HepG2 (cell line): ENCODE data around the gene RNF123. TPM values are rescaled to one million over a fixed set of nuclear protein-coding genes. Genes with fewer than 3 reads are reported as not detected.

Source experiments
- DMAP1 ChIP-seq: IDR thresholded peaks from 2 replicates; pipeline ENCODE4 v1.6.1; 2016
- GTF3A ChIP-seq: sonication (generic); formaldehyde crosslinking; conservative IDR thresholded peaks from 2 replicates; pipeline ENCODE4 v1.4.0; 2020; ENCODE audit warnings: mild to moderate bottlenecking, missing genetic modification reagents
- KDM3A ChIP-seq: IDR thresholded peaks from 2 replicates; pipeline ENCODE4 v1.6.1; 2018; ENCODE audit warnings: low read depth, missing compliant biosample characterization
- MAF1 ChIP-seq: sonication (generic); formaldehyde crosslinking; IDR thresholded peaks from 2 replicates; pipeline ENCODE4 v1.5.0; 2020; ENCODE audit warnings: missing genetic modification reagents, borderline replicate concordance
- MEIS1 ChIP-seq: sonication (generic); formaldehyde crosslinking; IDR thresholded peaks from 2 replicates; pipeline ENCODE4 v1.9.0; 2021; ENCODE audit warnings: mild to moderate bottlenecking, missing genetic modification reagents, moderate library complexity, borderline replicate concordance
- MIER2 ChIP-seq: IDR thresholded peaks from 2 replicates; pipeline ENCODE4 v1.6.1; 2016; ENCODE audit warnings: missing biosample characterization, missing genetic modification reagents
- REXO4 ChIP-seq: sonication (generic); formaldehyde crosslinking; IDR thresholded peaks from 2 replicates; pipeline ENCODE4 v1.8.0; 2022; ENCODE audit warnings: missing genetic modification reagents, mild to moderate bottlenecking, borderline replicate concordance
- SRF ChIP-seq: IDR thresholded peaks from 2 replicates; pipeline ENCODE4 v1.6.1; 2011; ENCODE audit warnings: mild to moderate bottlenecking, low read depth, low read length, moderate library complexity
- ZBTB7A ChIP-seq: sonication (generic); formaldehyde crosslinking; IDR thresholded peaks from 2 replicates; pipeline ENCODE4 v1.8.0; 2022; ENCODE audit warnings: mild to moderate bottlenecking, missing genetic modification reagents
- ZFP36L1 ChIP-seq: sonication (generic); formaldehyde crosslinking; IDR thresholded peaks from 2 replicates; pipeline ENCODE4 v1.8.0; 2022; ENCODE audit warnings: mild to moderate bottlenecking, missing genetic modification reagents, moderate library complexity
- ZNF10 ChIP-seq: sonication (generic); formaldehyde crosslinking; IDR thresholded peaks from 2 replicates; pipeline ENCODE4 v1.4.0; 2020; ENCODE audit warnings: mild to moderate bottlenecking, low read depth, missing genetic modification reagents, borderline replicate concordance
- polyA plus RNA-seq, 8 experiments: library from polyadenylated mRNA; depleted of rRNA in 3 of 8; stranded (reverse) in 7 of 8; unstranded in 1 of 8; fragments of >200 nt; fragmentation: Illumina TruSeq in 4 of 8; extraction: Trizol in 4 of 8; gene quantifications; 2 replicates each; pipeline versions ENCODE4 v1.2.1 to v1.2.3, GENCODE V29; 2011 to 2016; ENCODE audit warnings: low read depth in 4 of 8, missing spikeins in 1 of 8, mixed read lengths in 1 of 8; ENCODE audit not compliant: insufficient read depth in 1 of 8
- total RNA-seq, 5 experiments: library from RNA; depleted of rRNA; stranded (reverse); fragments of >200 nt; fragmentation: Illumina TruSeq; extraction: Trizol; gene quantifications; 2 replicates each; pipeline ENCODE4 v1.2.3, GENCODE V29; 2016; ENCODE audit warnings: low read depth in 1 of 5
- TF ChIP-seq, protein P1 (sequence below): sonication (generic); formaldehyde crosslinking; IDR thresholded peaks from 2 replicates; pipeline ENCODE4 v1.4.0; 2020; ENCODE audit warnings: missing genetic modification reagents, borderline replicate concordance
- TF ChIP-seq, protein P2 (sequence below): IDR thresholded peaks from 2 replicates; pipeline ENCODE4 v1.6.1; 2016; ENCODE audit warnings: missing biosample characterization, missing genetic modification reagents, low read depth
- TF ChIP-seq, protein P3 (sequence below): sonication (generic); formaldehyde crosslinking; IDR thresholded peaks from 2 replicates; pipeline ENCODE4 v1.9.0; 2021; ENCODE audit warnings: missing genetic modification reagents, borderline replicate concordance
- TF ChIP-seq, protein P4 (sequence below): sonication (generic); formaldehyde crosslinking; IDR thresholded peaks from 2 replicates; pipeline ENCODE4 v1.8.1; 2022; ENCODE audit warnings: low read depth, mild to moderate bottlenecking, missing genetic modification reagents
- TF ChIP-seq, protein P5 (sequence below): IDR thresholded peaks from 2 replicates; pipeline ENCODE4 v1.6.1; 2012; ENCODE audit warnings: low read length, improper control_type of control experiment

The RNF123 gene
- total and polyA plus RNA-seq, 2 of the 13 experiments (the other 11 are each of a cell fraction or from before 2014, with no cell fraction given), result 29.9 to 82.2 TPM

DNA sequence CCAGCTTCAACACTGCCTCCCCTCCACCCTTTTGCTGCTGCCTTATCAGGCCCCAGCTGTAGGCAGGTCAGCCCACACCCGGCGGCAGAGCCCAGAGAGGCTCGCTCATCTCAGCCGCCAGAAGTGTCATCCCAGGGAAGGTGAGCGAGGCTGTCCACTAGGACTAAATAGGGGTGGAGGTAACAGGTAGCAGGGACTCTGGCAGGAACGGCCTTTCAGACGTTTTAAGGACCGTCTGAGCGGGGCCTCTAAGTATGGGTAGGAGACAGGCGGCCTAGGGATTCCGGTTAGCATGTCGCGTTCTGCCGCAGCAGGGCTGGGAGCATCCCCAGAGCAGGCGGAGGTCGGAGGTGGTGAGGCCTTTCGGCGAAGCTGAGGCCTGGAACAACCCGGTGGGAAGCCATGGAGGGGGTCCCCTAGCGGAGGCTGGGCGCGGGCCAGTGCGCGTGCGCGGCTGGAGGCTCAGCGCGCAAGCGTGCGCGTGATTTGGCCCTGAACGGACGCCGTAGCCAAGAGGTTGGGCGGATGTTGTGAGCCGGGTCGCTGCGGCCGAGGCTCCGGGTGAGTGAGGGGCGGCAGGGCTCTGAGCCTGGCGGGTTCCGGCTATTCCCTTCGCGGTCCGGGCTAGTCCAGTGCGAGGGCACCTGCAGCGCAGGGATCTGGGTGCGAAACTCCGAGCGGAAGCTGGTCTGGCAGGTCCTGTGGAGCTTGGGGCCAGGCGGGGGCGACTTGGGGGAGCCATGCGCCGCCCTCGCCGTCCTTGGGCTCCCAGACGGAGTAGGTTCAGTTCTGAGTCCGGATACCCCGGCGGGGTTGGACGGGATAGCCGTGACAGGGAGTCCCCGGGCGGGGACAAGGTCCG is at the start of gene RNF123, which contains the start of gene MST1 (continued):
- TF ChIP-seq, protein P1, sequence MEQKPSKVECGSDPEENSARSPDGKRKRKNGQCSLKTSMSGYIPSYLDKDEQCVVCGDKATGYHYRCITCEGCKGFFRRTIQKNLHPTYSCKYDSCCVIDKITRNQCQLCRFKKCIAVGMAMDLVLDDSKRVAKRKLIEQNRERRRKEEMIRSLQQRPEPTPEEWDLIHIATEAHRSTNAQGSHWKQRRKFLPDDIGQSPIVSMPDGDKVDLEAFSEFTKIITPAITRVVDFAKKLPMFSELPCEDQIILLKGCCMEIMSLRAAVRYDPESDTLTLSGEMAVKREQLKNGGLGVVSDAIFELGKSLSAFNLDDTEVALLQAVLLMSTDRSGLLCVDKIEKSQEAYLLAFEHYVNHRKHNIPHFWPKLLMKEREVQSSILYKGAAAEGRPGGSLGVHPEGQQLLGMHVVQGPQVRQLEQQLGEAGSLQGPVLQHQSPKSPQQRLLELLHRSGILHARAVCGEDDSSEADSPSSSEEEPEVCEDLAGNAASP (CRISPR knock-in tag), result no peak
- peak; percentile 55; the same call in 1 of the 2 replicates for TF ChIP-seq KDM3A
- no peak for TF ChIP-seq ZFP36L1
- TF ChIP-seq MEIS1 (CRISPR knock-in tag), result peak; percentile 32; the same call in 1 of the 2 replicates
- TF ChIP-seq, protein P2, sequence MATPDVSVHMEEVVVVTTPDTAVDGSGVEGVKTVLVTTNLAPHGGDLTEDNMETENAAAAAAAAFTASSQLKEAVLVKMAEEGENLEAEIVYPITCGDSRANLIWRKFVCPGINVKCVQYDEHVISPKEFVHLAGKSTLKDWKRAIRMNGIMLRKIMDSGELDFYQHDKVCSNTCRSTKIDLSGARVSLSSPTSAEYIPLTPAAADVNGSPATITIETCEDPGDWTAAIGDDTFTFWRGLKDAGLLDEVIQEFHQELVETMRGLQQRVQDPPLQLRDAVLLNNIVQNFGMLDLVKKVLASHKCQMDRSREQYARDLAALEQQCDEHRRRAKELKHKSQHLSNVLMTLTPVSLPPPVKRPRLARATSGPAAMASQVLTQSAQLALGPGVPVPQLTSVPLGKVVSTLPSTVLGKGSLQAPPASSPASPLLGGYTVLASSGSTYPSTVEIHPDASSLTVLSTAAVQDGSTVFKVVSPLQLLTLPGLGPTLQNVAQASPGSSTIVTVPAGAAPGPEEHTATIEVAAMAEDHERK (CRISPR knock-in tag), result no peak
- TF ChIP-seq ZBTB7A (CRISPR knock-in tag), result peak; percentile 56; the same call in 1 of the 2 replicates
- TF ChIP-seq, protein P3, sequence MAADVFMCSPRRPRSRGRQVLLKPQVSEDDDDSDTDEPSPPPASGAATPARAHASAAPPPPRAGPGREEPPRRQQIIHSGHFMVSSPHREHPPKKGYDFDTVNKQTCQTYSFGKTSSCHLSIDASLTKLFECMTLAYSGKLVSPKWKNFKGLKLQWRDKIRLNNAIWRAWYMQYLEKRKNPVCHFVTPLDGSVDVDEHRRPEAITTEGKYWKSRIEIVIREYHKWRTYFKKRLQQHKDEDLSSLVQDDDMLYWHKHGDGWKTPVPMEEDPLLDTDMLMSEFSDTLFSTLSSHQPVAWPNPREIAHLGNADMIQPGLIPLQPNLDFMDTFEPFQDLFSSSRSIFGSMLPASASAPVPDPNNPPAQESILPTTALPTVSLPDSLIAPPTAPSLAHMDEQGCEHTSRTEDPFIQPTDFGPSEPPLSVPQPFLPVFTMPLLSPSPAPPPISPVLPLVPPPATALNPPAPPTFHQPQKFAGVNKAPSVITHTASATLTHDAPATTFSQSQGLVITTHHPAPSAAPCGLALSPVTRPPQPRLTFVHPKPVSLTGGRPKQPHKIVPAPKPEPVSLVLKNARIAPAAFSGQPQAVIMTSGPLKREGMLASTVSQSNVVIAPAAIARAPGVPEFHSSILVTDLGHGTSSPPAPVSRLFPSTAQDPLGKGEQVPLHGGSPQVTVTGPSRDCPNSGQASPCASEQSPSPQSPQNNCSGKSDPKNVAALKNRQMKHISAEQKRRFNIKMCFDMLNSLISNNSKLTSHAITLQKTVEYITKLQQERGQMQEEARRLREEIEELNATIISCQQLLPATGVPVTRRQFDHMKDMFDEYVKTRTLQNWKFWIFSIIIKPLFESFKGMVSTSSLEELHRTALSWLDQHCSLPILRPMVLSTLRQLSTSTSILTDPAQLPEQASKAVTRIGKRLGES (CRISPR knock-in tag), result no peak
- no peak for TF ChIP-seq DMAP1 (CRISPR knock-in tag)
- 0 out of 2 replicates have a peak, but pooled peaks have one; percentile 27 for TF ChIP-seq REXO4
- TF ChIP-seq MAF1 (CRISPR knock-in tag), result no peak
- 0 out of 2 replicates have a peak, but pooled peaks have one; percentile 53 for TF ChIP-seq GTF3A (CRISPR knock-in tag)
- TF ChIP-seq MIER2 (CRISPR knock-in tag), result no peak
- TF ChIP-seq, protein P4, sequence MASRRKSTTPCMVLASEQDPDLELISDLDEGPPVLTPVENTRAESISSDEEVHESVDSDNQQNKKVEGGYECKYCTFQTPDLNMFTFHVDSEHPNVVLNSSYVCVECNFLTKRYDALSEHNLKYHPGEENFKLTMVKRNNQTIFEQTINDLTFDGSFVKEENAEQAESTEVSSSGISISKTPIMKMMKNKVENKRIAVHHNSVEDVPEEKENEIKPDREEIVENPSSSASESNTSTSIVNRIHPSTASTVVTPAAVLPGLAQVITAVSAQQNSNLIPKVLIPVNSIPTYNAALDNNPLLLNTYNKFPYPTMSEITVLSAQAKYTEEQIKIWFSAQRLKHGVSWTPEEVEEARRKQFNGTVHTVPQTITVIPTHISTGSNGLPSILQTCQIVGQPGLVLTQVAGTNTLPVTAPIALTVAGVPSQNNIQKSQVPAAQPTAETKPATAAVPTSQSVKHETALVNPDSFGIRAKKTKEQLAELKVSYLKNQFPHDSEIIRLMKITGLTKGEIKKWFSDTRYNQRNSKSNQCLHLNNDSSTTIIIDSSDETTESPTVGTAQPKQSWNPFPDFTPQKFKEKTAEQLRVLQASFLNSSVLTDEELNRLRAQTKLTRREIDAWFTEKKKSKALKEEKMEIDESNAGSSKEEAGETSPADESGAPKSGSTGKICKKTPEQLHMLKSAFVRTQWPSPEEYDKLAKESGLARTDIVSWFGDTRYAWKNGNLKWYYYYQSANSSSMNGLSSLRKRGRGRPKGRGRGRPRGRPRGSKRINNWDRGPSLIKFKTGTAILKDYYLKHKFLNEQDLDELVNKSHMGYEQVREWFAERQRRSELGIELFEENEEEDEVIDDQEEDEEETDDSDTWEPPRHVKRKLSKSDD (CRISPR knock-in tag), result no peak
- no peak for TF ChIP-seq ZNF10 (CRISPR knock-in tag)
- TF ChIP-seq, protein P5, sequence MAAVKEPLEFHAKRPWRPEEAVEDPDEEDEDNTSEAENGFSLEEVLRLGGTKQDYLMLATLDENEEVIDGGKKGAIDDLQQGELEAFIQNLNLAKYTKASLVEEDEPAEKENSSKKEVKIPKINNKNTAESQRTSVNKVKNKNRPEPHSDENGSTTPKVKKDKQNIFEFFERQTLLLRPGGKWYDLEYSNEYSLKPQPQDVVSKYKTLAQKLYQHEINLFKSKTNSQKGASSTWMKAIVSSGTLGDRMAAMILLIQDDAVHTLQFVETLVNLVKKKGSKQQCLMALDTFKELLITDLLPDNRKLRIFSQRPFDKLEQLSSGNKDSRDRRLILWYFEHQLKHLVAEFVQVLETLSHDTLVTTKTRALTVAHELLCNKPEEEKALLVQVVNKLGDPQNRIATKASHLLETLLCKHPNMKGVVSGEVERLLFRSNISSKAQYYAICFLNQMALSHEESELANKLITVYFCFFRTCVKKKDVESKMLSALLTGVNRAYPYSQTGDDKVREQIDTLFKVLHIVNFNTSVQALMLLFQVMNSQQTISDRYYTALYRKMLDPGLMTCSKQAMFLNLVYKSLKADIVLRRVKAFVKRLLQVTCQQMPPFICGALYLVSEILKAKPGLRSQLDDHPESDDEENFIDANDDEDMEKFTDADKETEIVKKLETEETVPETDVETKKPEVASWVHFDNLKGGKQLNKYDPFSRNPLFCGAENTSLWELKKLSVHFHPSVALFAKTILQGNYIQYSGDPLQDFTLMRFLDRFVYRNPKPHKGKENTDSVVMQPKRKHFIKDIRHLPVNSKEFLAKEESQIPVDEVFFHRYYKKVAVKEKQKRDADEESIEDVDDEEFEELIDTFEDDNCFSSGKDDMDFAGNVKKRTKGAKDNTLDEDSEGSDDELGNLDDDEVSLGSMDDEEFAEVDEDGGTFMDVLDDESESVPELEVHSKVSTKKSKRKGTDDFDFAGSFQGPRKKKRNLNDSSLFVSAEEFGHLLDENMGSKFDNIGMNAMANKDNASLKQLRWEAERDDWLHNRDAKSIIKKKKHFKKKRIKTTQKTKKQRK, result no peak
- TF ChIP-seq SRF, result no peak
